B cell (primary cell): ENCODE measurements around the gene SIM1. TPM values are rescaled to one million over a fixed set of nuclear protein-coding genes. Genes with fewer than 3 reads are reported as not detected.

ENCODE experiments used
- ATAC-seq: fragments of 200-7000 bp; cut with Tn5 transposase; one replicate; pipeline ENCODE4 v1.10.0; 2021; ENCODE audit warnings: low read depth, mild to moderate bottlenecking, moderate number of reproducible peaks, moderate library complexity
- CTCF ChIA-PET: fragments of 350-600 bp; sonication (Branson Sonifier 250); formaldehyde crosslinking; loops from one replicate; lab custom pipeline; 2021; ENCODE audit warnings: antibody characterized with exemption, inconsistent platforms; lab: Charles Lee
- POLR2A ChIA-PET: fragments of 350-600 bp; sonication (Branson Sonifier 250); formaldehyde crosslinking; loops from one replicate; lab custom pipeline; 2021; ENCODE audit warnings: antibody characterized with exemption; lab: Charles Lee
- DNase-seq: peaks from one replicate; pipeline ENCODE4 v3.0.0; 2013
- H2AFZ ChIP-seq: 2 replicates; pipeline ENCODE4 v1.6.1; 2012; ENCODE audit warnings: mild to moderate bottlenecking, low read depth, low read length; ENCODE audit not compliant: insufficient read depth, poor library complexity, severe bottlenecking
- H3K27ac ChIP-seq, 2 donors: 1 replicate in 1 of 2; 2 replicates in 1 of 2; pipeline ENCODE4 v1.5.1; 2012 to 2013; ENCODE audit warnings: low read length in 2 of 2, mild to moderate bottlenecking in 2 of 2, moderate library complexity in 1 of 2
- H3K27me3 ChIP-seq, 4 experiments: fragments of 200-600 bp in 1 of 4; sonication (generic) in 1 of 4; replicated peaks in 1 of 4; 1 replicate in 2 of 4; 2 replicates in 2 of 4; pipeline versions ENCODE4 v1.6.1 to v1.7.0; 2013 to 2016; ENCODE audit warnings: low read length in 3 of 4, mild to moderate bottlenecking in 2 of 4, mixed read lengths in 1 of 4, moderate library complexity in 1 of 4; ENCODE audit not compliant: insufficient read depth in 4 of 4, control insufficient read depth in 3 of 4; ENCODE audit errors: control extremely low read depth in 1 of 4
- H3K36me3 ChIP-seq, 2 experiments: replicated peaks in 1 of 2; 1 replicate in 1 of 2; 2 replicates in 1 of 2; pipeline versions ENCODE4 v1.6.1 to v1.7.1; 2013; ENCODE audit warnings: low read length in 1 of 2; ENCODE audit not compliant: insufficient read depth in 2 of 2, control insufficient read depth in 1 of 2; ENCODE audit errors: control extremely low read depth in 1 of 2, extremely low read depth in 1 of 2
- H3K4me1 ChIP-seq, 2 donors: fragments of 200-600 bp in 1 of 2; sonication (generic) in 1 of 2; 1 replicate in 1 of 2; 2 replicates in 1 of 2; pipeline versions ENCODE4 v1.5.1 to v1.6.1; 2013 to 2017; ENCODE audit warnings: low read length in 2 of 2; ENCODE audit not compliant: control insufficient read depth in 2 of 2, insufficient read depth in 2 of 2
- H3K4me2 ChIP-seq: replicated peaks from 2 replicates; pipeline ENCODE3; 2012; ENCODE audit warnings: mild to moderate bottlenecking, low read depth, low read length; ENCODE audit not compliant: poor library complexity, severe bottlenecking
- H3K4me3 ChIP-seq, 5 experiments: fragments of 200-600 bp in 1 of 5; sonication (generic) in 1 of 5; 1 replicate in 3 of 5; 2 replicates in 2 of 5; pipeline versions ENCODE4 v1.5.1 to v1.7.0; 2011 to 2016; ENCODE audit warnings: low read length in 4 of 5, mild to moderate bottlenecking in 4 of 5, low read depth in 2 of 5, control low read depth in 1 of 5, moderate library complexity in 1 of 5; ENCODE audit not compliant: insufficient read depth in 1 of 5; ENCODE audit errors: control extremely low read depth in 1 of 5, extremely low read depth in 1 of 5
- H3K79me2 ChIP-seq: fragments of 200-600 bp; sonication (generic); one replicate; pipeline ENCODE4 v1.6.0; 2016; ENCODE audit warnings: low read length; ENCODE audit not compliant: control insufficient read depth, insufficient read depth
- H3K9ac ChIP-seq: fragments of 200-600 bp; sonication (generic); 2 replicates; pipeline ENCODE4 v1.6.1; 2017; ENCODE audit warnings: mild to moderate bottlenecking, low read length, moderate library complexity
- H3K9me3 ChIP-seq, 3 donors: one replicate each; pipeline versions ENCODE4 v1.6.1 to v1.7.1; 2013; ENCODE audit warnings: low read length in 2 of 3; ENCODE audit not compliant: control insufficient read depth in 2 of 3, insufficient read depth in 1 of 3; ENCODE audit errors: control extremely low read depth in 1 of 3
- H4K20me1 ChIP-seq: 2 replicates; pipeline ENCODE4 v1.6.0; 2012; ENCODE audit warnings: mild to moderate bottlenecking, low read length; ENCODE audit not compliant: insufficient read depth, control insufficient read depth, poor library complexity, severe bottlenecking
- H3K27ac Mint-ChIP-seq: one replicate; pipeline ENCODE4 v1.8.0; 2021; ENCODE audit warnings: mixed read lengths
- H3K27me3 Mint-ChIP-seq: one replicate; pipeline ENCODE4 v1.8.0; 2021; ENCODE audit warnings: mixed read lengths
- H3K4me1 Mint-ChIP-seq: one replicate; pipeline ENCODE4 v1.8.0; 2021; ENCODE audit warnings: mixed read lengths
- H3K4me3 Mint-ChIP-seq: one replicate; pipeline ENCODE4 v1.8.0; 2021; ENCODE audit warnings: mixed read lengths
- H3K9me3 Mint-ChIP-seq: one replicate; pipeline ENCODE4 v1.8.0; 2022; ENCODE audit warnings: mixed read lengths; ENCODE audit not compliant: insufficient read depth
- EZH2 ChIP-seq: IDR thresholded peaks from 2 replicates; pipeline ENCODE4 v1.6.1; 2012; ENCODE audit warnings: borderline replicate concordance, low read depth, mild to moderate bottlenecking, moderate library complexity, low read length; ENCODE audit not compliant: insufficient read depth, poor library complexity, severe bottlenecking
- WGBS: methylation state at CpG from one replicate; pipeline ENCODE4 v1.1.5; 2013; ENCODE audit warnings: missing lambda C conversion rate; ENCODE audit not compliant: insufficient coverage; 5-methylcytosine and 5-hydroxymethylcytosine counted together
- intact Hi-C: fragments of 100-400 bp; cut with micrococcal nuclease; formaldehyde crosslinking; loops from one replicate; pipeline ENCODE4 v1.10.0; 2022
- polyA plus RNA-seq: library from polyadenylated mRNA; depleted of rRNA; stranded (reverse); fragments of >200 nt; gene quantifications from 2 replicates; pipeline ENCODE4 v1.2.3, GENCODE V29; 2012
- total RNA-seq, 2 donors: library from RNA; stranded (reverse); fragments of 120-200 nt in 1 of 2; gene quantifications; 1 replicate in 1 of 2; 2 replicates in 1 of 2; pipeline versions ENCODE4 v1.2.3 to v1.2.4, GENCODE V29; 2013 to 2022
- TF ChIP-seq, protein P1 (sequence below): fragments of 200-600 bp; IDR thresholded peaks from one replicate; pipeline ENCODE4 v1.8.0; 2022; ENCODE audit warnings: antibody characterized with exemption, mild to moderate bottlenecking

The SIM1 gene
- total and polyA plus RNA-seq, 2 donors (not counting 1 experiment from before 2014, with no cell fraction given), result not detected

DNA sequence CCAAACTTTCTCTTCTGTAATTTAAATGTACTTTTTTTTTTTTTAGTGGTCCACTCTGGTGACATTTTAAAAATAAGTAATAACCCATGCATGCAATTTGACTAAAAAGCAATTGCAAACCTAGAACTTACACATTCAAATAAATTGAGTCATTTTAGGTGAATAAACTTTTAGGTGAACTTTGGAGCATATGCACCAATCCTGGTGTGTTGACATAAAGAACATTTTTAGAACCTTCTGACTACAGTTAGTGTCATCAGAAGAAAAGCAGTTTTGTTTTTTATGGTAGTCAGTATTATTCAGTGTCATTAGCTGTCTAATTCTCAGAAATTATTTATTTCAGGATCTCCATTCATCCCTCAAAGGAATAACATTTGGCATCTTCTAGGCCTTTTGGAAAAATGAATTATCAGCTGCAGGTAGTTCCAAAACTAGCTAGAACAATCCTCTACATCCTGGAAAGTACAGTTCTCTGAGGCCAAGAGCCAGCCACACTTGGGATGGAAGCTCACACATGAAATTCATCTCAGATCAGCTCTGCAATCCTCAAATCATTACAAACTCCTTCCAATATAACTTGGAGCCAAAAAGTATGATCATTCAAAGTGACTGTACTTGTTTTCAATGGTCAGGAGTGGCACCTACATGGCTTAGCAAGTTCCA is 38.5 kb upstream of the SIM1 start:
- Histone ChIP-seq H3K27me3 (no peaks in the 10 kb centered on the region), H4K20me1 (no peaks in the 10 kb centered on the region), H3K9ac (no peak overlapping the region), H2AFZ (no peak overlapping the region), H3K36me3 (no peaks in the 10 kb centered on the region), H3K4me3 (no peak overlapping the region), H3K4me1 (no peaks in the 10 kb centered on the region), H3K4me2 (no peak overlapping the region), H3K9me3 (no peaks in the 10 kb centered on the region), H3K27ac (no peak overlapping the region), H3K79me2 (no peaks in the 10 kb centered on the region)
- DNase-seq (no peak), ATAC-seq (no peak)
- ChIA-PET CTCF (no interaction called here), POLR2A (no interaction called here)
- Mint-ChIP-seq H3K27me3 (peaks cover 7% of the 10 kb centered on the region), H3K9me3 (peaks cover 4% of the 10 kb centered on the region), H3K4me3 (no peak overlapping the region), H3K27ac (no peak overlapping the region), H3K4me1 (no peaks in the 10 kb centered on the region)
- intact Hi-C loops, result no loop called here
- TF ChIP-seq EZH2, result no peak
- TF ChIP-seq, protein P1, sequence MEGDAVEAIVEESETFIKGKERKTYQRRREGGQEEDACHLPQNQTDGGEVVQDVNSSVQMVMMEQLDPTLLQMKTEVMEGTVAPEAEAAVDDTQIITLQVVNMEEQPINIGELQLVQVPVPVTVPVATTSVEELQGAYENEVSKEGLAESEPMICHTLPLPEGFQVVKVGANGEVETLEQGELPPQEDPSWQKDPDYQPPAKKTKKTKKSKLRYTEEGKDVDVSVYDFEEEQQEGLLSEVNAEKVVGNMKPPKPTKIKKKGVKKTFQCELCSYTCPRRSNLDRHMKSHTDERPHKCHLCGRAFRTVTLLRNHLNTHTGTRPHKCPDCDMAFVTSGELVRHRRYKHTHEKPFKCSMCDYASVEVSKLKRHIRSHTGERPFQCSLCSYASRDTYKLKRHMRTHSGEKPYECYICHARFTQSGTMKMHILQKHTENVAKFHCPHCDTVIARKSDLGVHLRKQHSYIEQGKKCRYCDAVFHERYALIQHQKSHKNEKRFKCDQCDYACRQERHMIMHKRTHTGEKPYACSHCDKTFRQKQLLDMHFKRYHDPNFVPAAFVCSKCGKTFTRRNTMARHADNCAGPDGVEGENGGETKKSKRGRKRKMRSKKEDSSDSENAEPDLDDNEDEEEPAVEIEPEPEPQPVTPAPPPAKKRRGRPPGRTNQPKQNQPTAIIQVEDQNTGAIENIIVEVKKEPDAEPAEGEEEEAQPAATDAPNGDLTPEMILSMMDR, result no peak

DNA sequence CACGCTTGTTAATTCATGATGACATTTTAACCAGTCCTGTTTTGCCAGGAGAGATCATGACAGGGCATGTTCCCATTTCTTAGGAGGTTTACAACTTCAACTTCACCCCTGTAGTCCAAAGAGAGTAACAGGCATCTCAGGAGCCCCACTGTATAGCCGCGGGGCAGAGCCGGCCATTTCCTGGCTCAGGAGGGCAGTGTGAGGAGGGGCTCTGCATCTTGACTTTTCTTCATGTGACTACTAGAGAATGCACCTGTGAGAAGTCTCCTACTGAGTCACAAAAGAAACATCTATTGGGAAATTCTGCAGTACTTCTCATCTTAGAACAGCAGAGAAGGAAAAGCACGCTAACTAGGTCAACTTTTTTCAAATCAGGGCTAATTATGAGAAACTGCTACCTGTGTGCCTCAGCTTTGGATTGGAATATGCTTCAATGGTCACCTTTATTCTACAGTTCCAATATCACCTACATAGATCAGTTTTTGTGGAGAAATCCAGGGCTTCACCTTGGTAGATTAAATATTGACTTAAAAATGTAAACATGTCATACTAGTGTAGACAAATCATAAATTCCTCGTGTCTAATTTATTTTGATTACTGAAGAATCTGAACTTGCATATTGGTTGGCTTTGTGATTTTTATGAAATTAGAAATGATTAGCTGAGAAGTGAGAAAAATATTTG is 28.6 kb upstream of the SIM1 start:
- DNase-seq, result no peak
- intact Hi-C loops, result no loop called here
- H3K4me3 Mint-ChIP-seq, result no peak overlapping the region
- no peaks in the 10 kb centered on the region for H3K79me2 ChIP-seq
- no peak for TF ChIP-seq EZH2
- H2AFZ ChIP-seq, result no peak overlapping the region
- no peak overlapping the region for H3K4me3 ChIP-seq
- H3K27me3 ChIP-seq, result no peaks in the 10 kb centered on the region
- 56% methylated on average over 5 of the region's 6 CpGs for WGBS
- H3K4me1 Mint-ChIP-seq, result no peaks in the 10 kb centered on the region
- H4K20me1 ChIP-seq, result no peaks in the 10 kb centered on the region
- peaks cover 3% of the 10 kb centered on the region for H3K9me3 Mint-ChIP-seq
- H3K36me3 ChIP-seq, result no peaks in the 10 kb centered on the region
- ATAC-seq, result no peak
- peaks cover 0 to 3% (median 0%) of the 10 kb centered on the region in 3 donors for H3K9me3 ChIP-seq
- H3K27ac Mint-ChIP-seq, result no peak overlapping the region
- no peak overlapping the region for H3K9ac ChIP-seq
- no peak overlapping the region for H3K4me2 ChIP-seq
- H3K27me3 Mint-ChIP-seq, result peaks cover 37% of the 10 kb centered on the region
- H3K4me1 ChIP-seq, result no peaks in the 10 kb centered on the region
- CTCF ChIA-PET, result no interaction called here
- POLR2A ChIA-PET, result no interaction called here
- H3K27ac ChIP-seq, result no peak overlapping the region
